ENCODE results near the gene MERTK.

Gene MERTK

DNA sequence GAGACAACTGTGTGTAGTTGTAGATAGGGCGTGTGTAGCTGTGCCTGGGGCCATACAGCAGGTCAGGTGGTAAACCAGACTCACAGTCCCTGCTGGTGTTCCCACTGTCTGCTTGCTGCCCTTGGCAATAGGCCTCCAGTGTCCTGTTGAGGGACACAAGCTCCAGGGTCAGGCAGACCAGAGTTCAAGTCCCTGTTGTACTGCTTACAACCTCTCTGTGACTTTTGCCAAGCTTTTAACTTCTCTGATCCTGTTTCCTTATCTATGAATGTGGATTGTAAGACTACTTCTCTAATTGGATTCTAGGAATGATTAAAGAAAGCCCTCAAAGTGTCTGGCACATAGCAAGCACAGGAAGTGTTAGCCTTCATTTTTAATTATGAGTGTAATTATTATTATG lies 68.6 kb downstream of the MERTK start:
- no peak for DNase-seq (ENCODE audit: extremely low spot score, insufficient read length, low read depth)
- FAIRE-seq, result no peak

DNA sequence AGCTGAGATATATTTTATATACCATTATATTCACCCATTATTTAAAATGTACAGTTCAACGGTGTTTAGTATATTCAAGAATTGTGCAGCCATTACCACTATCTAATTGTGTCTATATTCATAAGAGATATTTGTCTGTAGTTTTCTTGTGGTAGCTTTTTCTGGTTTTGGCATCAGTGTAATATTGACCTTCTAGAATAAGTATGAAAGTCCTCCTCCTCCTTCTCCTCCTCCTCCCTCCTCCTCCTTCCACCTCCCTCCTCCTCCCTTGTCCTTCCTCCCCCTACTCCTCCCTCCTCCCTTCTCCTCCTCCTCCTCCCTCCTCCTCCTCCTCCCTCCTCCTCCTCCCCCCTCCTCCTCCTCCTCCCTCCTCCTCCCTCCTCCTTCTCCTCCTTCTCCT lies 72.0 kb downstream of the MERTK start:
- FAIRE-seq (no peak), DNase-seq (ENCODE audit: extremely low spot score, insufficient read length, low read depth) (no peak)

DNA sequence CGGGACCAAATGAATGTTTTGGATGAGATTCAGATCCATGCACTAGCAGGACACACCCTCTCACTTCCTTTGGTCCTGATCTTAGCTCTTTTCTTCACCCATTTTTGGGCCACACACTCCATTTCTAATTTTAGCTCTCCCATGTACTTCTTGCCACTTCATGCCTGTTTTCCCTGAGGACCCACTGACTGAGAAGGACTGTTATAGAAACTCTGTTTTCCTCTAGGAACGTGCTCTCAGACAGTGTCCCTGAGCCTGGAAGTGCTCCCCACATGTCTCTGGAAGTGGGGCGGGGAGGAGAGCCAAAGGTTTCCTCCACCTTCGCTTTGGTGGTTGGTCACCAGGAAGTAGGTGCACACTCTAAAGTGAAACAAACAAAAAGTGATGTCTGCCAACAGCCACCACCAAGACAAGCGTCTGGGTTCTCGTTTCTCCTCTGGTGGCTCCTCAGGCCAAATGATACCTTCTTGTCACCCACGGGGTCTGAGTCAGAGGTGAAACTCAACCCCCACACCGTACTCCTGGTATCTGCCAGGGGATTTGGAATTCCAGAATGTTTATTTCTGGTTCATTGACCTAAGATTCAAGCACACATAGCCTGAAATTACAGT lies 74.7 kb downstream of the MERTK start:
- peak; percentile 2 for DNase-seq (ENCODE audit: extremely low spot score, insufficient read length, low read depth)

DNA sequence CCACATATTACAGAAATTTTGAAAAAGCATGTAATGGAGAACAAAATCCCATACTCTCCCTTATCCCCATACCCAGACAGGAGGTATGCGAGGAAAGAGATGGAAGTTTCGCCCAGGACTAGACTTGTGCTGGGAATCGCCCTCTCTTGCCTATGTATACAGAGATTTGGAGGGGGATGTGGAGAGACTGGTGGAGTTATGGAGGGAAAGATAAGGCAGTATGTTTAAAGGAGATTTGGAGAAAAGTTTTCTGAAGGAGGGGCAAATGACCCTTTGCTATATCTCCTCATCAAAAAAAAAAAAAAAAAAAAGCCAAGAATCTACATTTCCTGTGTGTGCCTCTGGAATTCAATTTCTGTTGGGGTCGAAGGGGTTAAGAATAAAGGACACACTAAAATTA lies 75.3 kb downstream of the MERTK start:
- DNase-seq (ENCODE audit: extremely low spot score, insufficient read length, low read depth) (no peak), FAIRE-seq (no peak)

More for the DNA sequence above, 74.7 kb downstream of the MERTK start:
- peak; percentile 61 for FAIRE-seq

DNA sequence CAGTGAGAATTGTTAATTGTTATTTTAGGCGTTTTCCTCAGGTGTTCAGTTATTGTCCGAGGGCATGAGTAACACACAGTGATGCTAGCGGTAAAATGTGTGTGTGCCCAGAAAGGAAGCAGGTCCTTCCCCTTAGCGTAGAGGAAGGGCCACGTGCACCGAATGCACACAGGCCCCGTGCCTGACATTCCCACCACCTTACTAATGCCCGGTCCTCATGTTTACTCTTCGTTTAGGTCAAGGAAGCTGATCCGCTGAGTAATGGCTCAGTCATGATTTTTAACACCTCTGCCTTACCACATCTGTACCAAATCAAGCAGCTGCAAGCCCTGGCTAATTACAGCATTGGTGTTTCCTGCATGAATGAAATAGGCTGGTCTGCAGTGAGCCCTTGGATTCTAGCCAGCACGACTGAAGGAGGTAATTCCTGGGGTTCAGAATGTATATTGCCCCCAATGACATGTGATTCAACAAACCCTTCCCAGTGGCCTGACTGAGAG lies 76.7 kb downstream of the MERTK start:
- no peak for FAIRE-seq
- DNase-seq (ENCODE audit: extremely low spot score, insufficient read length, low read depth), result no peak

DNA sequence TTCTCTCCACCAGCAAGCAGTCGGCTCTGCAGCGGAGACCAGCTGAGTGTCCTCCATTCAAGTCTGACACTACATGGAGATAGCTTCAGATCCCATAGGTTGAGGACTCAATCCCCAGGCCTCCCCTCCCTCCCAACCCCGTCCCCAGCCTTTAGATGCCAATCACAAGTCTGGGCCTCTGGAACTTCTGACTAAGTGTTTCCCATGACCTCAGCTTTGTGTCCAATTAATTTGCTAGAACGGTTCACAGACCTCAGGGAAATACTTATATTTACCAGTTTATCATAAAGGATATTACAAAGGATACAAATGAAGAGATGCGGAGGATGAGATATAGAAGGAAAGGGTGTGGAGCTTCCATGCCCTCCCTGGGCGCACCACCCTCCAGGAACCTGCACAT lies 77.4 kb downstream of the MERTK start:
- DNase-seq (ENCODE audit: extremely low spot score, insufficient read length, low read depth) (no peak), FAIRE-seq (no peak)

DNA sequence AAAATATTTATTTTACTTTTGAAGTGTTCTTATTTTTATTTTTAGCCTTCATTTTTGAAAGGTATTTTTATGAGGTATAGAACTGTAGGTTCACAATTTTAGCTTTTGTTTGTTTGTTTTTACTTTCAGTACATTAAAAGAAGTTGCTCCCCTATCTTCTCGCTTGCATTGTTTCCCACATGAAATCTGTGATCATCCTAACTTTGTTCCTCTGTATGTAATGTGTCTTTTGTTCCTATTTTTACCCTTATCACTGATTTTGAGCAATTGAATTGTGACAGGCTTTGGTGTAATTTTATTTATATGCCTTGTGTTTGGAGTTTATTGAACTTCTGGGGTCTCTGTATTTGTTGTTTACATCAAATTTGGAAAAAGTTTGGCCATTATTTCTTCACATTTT lies 78.8 kb downstream of the MERTK start:
- FAIRE-seq (no peak), DNase-seq (ENCODE audit: extremely low spot score, insufficient read length, low read depth) (no peak)

DNA sequence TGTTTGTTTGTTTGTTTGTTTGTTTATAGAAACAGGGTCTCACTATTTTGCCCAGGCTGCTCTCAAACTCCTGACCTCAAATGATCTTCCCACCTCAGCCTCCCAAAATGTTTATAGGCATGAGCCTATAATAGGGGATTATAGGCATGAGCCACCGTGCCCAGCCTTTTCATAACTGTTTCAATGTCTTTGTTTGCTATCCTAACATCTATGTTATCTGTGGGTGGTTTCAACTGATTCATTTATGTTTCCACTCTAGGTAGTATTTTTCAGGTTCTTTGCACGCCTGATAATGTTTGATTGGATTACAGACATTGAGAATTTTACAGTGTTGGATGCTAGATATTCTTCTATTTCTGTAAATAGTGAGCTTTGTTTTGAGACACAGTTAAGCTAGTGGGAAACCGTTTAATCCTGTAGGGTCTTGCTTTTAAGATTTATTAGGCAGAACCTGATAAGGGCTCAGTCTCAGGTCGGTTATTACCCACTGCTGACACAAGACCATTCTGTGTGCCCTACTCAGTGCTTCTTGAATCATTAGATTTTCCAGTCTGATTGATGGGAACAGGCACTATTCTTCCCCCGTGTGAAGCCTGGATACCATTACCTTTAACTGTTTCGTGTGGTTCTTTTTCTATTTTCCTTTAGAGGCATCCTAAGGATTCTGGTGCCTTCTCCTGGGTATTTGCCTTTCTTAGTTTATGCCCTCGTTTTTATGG lies 80.2 kb downstream of the MERTK start:
- DNase-seq (ENCODE audit: extremely low spot score, insufficient read length, low read depth) (no peak), FAIRE-seq (no peak)

DNA sequence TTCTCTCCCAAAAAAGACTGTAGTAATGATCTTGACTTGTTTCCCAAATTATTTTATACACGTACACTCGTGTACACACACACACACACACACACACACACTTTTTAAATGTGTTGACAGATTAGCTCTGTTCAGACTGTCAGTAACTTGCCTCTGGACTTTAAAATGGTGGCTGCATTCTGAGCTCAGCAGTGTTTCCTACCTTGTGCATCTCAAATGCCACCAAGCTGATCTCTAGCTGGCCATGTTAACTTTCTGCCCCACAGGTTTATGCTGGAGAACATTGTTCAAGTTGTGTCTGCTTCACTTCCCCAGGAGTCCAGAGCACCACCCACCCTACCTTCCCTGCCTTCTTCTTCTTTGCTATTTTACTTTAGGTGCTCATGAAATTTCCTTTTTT lies 83.3 kb downstream of the MERTK start:
- no peak for FAIRE-seq
- DNase-seq (ENCODE audit: extremely low spot score, insufficient read length, low read depth), result no peak

DNA sequence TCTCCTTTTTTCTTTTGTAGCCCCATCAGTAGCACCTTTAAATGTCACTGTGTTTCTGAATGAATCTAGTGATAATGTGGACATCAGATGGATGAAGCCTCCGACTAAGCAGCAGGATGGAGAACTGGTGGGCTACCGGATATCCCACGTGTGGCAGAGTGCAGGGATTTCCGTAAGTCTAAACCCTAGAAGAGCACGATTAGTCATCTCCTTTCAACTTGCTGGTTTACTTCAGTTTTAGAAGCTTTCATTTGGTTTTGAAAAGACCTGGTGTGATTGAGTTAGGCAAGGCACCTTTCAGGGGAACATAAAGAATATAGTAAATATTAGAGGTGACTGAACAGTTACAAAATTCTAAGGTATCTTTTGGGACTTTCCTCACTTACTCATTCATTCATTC lies 84.4 kb downstream of the MERTK start:
- DNase-seq (ENCODE audit: extremely low spot score, insufficient read length, low read depth) (no peak), FAIRE-seq (no peak)

DNA sequence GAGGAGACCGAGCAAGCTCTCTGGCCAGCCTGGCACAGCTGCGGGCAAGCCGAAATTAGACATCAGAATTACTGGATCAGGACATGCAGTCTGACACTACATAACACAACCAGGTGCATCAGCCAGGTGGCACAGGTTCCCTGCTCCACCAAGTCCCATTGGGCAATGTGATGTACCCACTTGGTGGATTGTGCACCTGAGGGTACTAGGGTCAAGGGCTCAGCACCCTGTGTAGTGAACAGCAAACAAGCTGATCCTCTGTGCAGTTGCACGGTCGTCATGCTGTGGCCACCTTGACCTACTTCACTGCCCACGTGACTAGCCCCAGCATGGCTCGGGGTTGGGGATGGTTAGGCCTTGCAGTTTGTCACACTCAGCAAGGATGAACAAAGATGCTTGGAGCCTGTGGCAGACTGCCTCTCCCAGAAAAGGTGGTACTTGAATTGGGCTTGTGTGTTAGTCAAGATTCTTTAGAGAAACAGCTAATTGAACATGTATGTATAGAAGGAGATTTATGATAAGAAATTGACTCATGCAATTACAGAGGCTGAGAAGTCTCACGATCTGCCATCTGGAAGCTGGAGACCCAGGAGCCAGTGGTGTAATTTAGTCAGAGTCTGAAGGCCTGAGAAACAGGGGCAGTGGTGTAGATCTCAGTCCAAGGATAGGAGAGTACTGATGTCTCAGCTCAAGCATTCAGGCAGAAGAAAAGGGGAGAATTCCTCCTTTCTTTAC lies 85.2 kb downstream of the MERTK start:
- FAIRE-seq, result no peak
- DNase-seq (ENCODE audit: extremely low spot score, insufficient read length, low read depth), result no peak

DNA sequence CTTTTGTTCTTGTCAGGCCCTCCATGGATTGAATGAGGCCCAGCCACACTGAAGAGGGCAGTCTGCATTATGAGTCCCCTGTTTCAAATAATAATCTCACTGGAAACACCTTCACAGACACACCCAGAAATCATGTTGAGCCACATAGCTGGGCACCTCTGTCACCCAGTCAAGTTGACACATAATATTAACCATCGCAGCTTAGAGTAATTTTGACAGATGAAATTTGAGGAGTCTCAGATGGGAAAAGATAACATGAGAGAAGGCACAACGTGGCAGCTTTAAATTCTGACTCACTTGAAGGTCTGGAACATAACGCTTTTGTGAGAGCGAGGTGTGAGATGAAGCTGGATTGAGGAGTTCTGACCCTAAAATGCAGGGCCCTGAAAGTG lies 85.8 kb downstream of the MERTK start:
- no peak for FAIRE-seq
- no peak for DNase-seq (ENCODE audit: extremely low spot score, insufficient read length, low read depth)

DNA sequence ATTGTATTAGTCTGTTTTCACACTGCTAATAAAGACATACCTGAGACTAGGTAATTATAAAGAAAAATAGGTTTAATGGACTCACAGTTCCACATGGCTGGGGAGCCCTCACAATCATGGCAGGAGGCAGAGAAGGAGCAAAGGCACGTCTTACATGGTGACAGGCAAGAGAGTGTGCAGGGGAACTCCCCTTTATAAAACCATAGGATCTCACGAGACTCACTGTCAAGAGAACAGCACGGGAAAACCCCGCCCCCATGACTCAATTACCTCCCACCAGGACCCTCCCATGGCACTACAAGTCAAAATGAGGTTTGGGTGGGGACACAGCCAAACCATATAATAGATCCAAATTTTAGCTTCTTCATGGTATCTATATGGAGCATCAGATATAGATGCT lies 87.1 kb downstream of the MERTK start:
- FAIRE-seq, result no peak
- no peak for DNase-seq (ENCODE audit: extremely low spot score, insufficient read length, low read depth)

DNA sequence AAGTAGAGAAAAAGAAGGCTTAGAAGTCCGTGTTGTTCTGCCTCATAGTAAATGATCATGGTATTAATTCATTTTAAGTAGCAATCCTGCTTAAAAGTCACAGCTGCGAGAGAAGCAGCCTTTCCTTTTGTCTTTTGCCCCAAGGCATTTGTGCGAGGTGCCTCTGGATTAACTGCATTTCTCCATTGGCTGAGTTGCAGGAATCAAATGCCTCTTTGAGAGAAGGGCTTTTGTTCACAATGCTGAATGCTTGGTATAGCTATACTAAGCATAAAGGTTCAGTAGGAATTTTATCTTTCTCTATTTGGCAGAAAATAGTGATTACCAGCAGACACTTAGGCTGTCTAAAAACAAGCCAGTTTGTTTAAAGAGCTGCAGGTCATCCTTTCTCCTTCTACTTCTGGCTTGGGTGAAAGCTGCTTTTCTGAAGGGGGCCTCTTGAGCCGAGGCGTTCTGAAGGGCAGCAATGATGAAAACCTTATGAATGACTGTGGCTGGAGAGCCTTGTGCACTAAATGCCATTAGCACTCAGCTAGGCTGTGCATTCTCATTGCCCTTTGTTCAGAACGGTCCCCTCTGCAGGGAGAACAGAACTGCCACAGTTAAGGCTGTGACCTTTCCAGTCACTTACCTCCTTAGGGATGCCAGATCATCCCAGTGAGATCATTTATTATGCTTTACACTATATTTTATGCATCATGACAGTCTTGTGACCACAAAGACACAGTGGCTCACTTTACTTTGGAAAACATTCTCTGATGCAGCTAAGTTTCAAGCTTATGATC lies 87.9 kb downstream of the MERTK start:
- DNase-seq (ENCODE audit: extremely low spot score, insufficient read length, low read depth) (no peak), FAIRE-seq (no peak)

DNA sequence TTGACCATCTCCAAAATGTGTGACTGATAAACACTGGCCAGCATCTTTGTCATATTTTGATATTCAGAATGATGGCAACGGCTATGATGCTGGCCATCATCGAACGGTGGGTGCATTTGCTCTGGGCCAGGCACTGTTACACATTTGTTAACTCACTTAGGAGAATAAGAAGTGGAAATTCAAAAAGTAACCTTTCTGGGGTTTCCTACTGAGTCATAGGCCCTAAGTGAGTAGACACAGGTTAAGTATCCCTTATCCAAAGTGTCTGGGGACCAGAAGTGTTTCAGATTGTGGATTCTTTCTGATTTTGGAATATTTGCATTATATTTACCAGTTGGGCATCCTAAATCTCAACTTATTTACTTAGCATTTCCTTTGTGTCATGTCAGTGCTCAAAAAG lies 92.0 kb downstream of the MERTK start:
- FAIRE-seq (no peak), DNase-seq (ENCODE audit: extremely low spot score, insufficient read length, low read depth) (no peak)

DNA sequence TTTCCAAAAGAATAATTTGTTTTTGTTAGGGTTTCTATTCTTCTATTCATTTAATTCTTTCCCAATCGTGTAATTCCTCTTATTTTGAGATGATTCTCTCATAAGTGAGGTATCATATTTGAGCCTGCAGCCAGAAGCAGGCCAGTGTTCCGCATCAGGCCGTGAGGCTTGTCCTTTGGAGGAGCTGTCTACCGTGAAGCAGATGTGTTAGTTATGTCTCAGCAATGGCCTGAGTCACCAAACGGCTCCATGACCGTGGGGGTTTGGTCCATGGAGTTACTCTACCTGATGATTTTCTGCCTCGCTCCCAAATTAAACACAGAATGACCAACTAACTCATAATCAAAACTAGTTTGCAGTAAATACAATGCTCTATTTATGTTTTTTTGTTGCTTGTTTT lies 92.4 kb downstream of the MERTK start:
- DNase-seq (ENCODE audit: extremely low spot score, insufficient read length, low read depth) (no peak), FAIRE-seq (no peak)

DNA sequence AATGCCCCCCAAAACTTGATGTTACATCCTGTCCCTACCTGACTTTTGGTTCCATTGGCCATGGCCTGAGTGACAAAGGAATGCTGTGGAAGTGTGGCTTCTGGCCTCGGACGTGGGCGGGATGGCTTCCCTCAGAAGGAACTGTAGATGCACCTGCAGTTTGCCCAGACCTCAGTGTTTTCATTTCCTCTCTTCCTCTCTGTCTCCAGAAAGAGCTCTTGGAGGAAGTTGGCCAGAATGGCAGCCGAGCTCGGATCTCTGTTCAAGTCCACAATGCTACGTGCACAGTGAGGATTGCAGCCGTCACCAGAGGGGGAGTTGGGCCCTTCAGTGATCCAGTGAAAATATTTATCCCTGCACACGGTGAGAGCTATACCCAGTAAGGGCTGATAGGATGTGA lies 95.6 kb downstream of the MERTK start:
- FAIRE-seq, result no peak
- no peak for DNase-seq (ENCODE audit: extremely low spot score, insufficient read length, low read depth)

DNA sequence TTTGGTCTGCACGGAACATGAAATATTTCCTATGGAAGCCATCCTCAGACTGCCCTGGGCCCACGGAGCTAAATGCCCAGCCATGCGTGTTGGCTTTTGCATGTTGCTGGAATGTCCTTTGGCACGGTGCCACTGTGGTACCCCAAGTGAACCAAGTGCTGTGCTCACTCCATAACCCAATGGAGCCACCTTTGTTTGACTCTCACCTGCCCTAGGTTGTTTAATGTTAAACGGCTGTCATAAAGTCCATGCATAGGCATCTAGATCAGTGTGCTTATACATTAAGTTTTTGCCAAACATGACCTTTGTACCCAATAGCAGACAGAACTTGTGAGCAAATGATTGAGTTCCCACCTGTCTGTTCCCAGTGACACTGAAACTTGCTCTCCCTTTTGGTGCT lies 96.7 kb downstream of the MERTK start:
- DNase-seq (ENCODE audit: extremely low spot score, insufficient read length, low read depth) (no peak), FAIRE-seq (no peak)

DNA sequence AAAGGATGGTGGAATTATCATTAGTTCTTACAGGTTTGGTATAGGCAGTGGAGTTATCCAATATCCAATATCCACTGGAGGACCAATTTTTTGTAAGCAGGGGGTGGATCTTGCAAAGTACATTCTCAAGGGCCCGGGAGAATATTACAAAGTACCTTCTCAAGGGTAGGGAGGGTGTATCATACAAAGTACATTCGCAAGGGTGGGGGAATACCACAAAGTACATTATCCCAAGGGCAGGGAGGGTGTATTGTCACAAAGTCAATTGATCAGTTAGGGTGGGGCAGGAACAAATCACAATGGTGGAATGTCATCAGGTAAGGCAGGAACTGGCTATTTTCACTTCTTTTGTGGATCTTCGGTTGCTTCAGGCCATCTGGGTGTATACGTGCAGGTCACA lies 101.4 kb downstream of the MERTK start:
- DNase-seq (ENCODE audit: extremely low spot score, insufficient read length, low read depth), result no peak
- no peak for FAIRE-seq

DNA sequence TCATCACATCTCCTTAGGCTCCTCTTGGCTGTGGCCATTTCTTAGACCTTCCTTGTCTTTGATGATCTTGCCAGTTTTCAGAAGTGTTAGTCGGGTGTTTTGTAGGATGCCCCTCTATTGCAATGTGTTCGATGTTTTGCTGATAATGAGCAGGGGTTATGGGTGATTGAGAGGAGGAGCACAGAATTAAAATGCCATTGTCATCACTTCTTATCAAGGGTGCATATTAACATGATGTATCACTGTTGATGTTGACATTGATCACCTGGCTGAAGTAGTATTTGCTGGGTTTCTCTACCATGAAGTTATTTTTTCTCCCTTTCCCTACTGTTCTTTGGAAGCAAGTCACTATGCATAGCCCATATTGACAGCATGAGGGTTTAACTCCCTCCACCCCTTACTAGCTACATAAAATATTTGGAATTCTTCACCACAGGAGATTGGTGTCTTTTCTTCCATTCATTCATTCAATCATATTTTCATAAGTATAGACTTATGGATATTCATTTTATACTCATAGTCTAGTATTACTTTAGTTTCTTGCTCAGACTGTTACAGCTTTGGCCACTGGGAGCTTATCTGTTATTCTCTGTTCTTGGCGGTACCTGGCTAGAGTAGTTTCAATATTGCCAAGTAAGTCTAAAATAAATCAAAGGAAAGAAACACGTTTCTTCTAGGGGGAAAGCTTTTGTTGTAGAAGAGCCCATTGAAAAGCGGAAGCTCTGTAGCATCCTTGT lies 102.2 kb downstream of the MERTK start:
- FAIRE-seq (no peak), DNase-seq (ENCODE audit: extremely low spot score, insufficient read length, low read depth) (no peak)

Data from GM18507 (cell line).